ENCODE data around the gene THAP3.

Gene THAP3

DNA sequence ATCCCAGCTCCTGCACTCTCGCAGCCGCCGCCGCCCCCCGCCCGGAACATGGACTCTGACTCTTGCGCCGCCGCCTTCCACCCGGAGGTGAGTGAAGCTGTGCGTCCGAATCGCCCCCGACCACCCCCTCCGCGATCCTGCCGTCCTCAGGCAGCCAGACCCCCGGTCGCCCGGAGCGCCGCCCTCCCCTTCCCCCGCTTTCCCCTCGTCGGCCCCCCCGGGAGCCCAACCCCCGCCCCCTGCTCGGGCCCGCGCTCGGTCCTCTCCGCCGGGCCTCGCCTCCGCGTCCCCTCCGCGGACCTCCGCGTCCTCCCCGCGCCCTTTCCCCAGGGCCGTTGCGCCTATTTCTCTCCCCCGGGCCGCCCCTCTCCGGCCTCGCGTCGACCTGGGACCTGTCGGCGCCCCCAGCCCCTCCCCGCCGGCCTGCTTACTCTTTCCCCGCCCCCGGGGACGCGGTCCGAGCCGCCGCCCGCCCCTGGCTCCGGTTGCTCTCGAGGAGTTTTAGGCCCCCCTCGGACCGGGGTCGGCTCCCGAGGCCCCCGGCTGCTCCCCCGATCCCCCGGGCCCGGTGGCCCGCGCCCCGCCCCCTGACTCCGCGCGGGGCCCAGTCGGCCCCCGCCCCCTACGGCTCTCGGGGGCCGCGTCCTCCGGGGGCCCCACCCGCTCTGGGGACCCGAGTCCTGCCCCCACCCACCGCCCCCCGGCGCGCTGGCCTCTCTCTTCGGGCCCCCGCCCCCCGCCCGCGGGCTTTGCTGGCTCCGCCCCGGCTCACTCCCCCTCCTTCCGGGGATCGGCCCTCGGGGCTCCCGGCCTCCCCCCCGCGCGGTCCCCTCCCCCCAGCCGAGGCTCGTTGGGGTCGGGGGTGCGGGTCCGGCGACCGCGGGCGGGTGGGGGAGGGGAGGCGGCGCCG, 10.4 kb upstream of the THAP3 start:
- TF ChIP-seq, protein P1, sequence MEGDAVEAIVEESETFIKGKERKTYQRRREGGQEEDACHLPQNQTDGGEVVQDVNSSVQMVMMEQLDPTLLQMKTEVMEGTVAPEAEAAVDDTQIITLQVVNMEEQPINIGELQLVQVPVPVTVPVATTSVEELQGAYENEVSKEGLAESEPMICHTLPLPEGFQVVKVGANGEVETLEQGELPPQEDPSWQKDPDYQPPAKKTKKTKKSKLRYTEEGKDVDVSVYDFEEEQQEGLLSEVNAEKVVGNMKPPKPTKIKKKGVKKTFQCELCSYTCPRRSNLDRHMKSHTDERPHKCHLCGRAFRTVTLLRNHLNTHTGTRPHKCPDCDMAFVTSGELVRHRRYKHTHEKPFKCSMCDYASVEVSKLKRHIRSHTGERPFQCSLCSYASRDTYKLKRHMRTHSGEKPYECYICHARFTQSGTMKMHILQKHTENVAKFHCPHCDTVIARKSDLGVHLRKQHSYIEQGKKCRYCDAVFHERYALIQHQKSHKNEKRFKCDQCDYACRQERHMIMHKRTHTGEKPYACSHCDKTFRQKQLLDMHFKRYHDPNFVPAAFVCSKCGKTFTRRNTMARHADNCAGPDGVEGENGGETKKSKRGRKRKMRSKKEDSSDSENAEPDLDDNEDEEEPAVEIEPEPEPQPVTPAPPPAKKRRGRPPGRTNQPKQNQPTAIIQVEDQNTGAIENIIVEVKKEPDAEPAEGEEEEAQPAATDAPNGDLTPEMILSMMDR (IDR thresholded peaks at IDR 0.05; ENCODE audit: low read depth, low read length), result no peak
- no peak for DNase-seq (ENCODE audit: extremely low read depth, low read depth)

GRCh38 chr1:6614929-6615785, 9.5 kb upstream of the THAP3 start:
- TF ChIP-seq, protein P1 (IDR thresholded peaks at IDR 0.05; ENCODE audit: low read depth, low read length), result no peak
- no peak for DNase-seq (ENCODE audit: extremely low read depth, low read depth)

DNA sequence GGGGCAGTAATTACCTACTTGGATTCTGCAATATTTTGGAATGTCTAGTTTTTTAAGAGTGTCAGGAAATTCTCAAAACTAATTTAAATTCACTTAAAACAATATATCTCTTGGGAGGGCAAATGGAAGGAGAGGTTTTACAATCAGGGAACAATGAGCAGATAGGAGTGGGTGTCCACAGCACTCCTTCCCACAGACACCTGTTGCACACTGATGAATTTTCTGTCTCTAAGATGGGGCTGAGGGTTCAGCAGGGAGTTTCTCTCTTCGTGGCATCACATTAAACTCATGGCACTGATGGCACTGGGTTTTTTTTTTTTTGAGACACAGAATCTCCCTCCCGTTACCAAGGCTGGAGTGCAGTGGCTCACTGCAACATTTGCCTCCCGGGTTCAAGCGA, 5.6 kb upstream of the THAP3 start:
- no peak for DNase-seq (ENCODE audit: extremely low read depth, low read depth)
- TF ChIP-seq, protein P1 (IDR thresholded peaks at IDR 0.05; ENCODE audit: low read depth, low read length), result no peak

- TF ChIP-seq, protein P1 (IDR thresholded peaks at IDR 0.05; ENCODE audit: low read depth, low read length), result no peak
- no peak for DNase-seq (ENCODE audit: extremely low read depth, low read depth)
Measured at GRCh38 chr1:6621429-6622391, 3.0 kb upstream of the THAP3 start.

- TF ChIP-seq, protein P1 (IDR thresholded peaks at IDR 0.05; ENCODE audit: low read depth, low read length), result no peak
- no peak for DNase-seq (ENCODE audit: extremely low read depth, low read depth)
Measured at GRCh38 chr1:6622396-6623152, 2.1 kb upstream of the THAP3 start.

GRCh38 chr1:6623269-6623965, 1.3 kb upstream of the THAP3 start:
- TF ChIP-seq, protein P1 (IDR thresholded peaks at IDR 0.05; ENCODE audit: low read depth, low read length), result no peak
- no peak for DNase-seq (ENCODE audit: extremely low read depth, low read depth)

Data from AG09319 (cell line).